ENCODE results near the gene ABCC2.

Gene ABCC2

DNA sequence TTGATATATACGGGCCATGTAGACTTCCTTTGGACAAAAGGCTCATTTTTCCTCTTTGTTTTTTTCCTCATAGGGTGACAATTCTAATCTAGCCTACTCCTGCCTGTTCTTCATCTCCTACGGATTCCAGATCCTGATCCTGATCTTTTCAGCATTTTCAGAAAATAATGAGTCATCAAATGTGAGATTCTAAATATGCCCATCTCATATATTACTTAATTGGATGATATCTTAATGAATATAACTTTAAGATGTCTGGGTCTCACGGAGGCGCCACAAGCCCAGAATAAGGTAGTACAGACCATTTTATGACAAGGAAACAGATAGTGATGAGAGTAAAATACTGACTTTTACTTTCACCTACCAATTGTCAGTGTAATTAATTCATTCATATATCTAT is 11.4 kb downstream of the ABCC2 start:
- no peak overlapping the region for H3K4me3 ChIP-seq (ENCODE audit: low read length)
- TF ChIP-seq, protein P1, sequence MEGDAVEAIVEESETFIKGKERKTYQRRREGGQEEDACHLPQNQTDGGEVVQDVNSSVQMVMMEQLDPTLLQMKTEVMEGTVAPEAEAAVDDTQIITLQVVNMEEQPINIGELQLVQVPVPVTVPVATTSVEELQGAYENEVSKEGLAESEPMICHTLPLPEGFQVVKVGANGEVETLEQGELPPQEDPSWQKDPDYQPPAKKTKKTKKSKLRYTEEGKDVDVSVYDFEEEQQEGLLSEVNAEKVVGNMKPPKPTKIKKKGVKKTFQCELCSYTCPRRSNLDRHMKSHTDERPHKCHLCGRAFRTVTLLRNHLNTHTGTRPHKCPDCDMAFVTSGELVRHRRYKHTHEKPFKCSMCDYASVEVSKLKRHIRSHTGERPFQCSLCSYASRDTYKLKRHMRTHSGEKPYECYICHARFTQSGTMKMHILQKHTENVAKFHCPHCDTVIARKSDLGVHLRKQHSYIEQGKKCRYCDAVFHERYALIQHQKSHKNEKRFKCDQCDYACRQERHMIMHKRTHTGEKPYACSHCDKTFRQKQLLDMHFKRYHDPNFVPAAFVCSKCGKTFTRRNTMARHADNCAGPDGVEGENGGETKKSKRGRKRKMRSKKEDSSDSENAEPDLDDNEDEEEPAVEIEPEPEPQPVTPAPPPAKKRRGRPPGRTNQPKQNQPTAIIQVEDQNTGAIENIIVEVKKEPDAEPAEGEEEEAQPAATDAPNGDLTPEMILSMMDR (conservative IDR thresholded peaks at IDR 0.05; ENCODE audit: low read length), result no peak
- DNase-seq (ENCODE audit: low read depth), result no peak

DNA sequence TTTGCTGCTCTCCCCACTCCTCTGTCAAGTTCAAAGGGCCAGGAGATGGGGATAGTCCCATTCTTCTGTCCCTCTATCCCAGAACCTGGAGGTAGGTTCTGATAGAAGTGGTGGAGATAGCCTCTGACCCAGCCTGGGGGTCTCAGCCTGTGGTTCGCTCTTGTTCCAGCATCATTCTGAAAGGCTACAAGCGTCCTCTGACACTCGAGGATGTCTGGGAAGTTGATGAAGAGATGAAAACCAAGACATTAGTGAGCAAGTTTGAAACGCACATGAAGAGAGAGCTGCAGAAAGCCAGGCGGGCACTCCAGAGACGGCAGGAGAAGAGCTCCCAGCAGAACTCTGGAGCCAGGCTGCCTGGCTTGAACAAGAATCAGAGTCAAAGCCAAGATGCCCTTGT is 14.5 kb downstream of the ABCC2 start:
- DNase-seq (ENCODE audit: low read depth), result no peak
- H3K4me3 ChIP-seq (ENCODE audit: low read length), result no peak overlapping the region
- TF ChIP-seq, protein P1 (conservative IDR thresholded peaks at IDR 0.05; ENCODE audit: low read length), result no peak

DNA sequence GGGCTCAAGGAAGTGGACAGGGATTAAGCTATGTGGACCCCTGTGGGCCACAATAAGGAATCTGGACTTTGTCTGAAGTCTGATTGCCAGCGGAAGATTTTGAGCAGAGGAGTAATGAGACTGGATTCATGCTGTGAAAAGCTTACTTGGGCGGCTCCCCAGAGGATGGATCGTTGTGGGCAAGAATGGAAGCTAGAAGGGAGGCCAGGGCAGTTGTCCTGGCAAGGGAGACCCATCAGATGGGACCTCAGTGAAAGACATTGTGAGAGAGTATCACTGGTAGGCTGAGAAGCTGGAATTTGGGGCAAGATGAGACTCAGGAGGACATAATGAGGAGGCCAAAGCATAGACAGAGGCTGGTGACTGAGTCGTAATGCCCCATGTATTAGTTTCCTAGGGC is 15.6 kb downstream of the ABCC2 start:
- H3K4me3 ChIP-seq (ENCODE audit: low read length), result no peak overlapping the region
- TF ChIP-seq, protein P1 (conservative IDR thresholded peaks at IDR 0.05; ENCODE audit: low read length), result no peak
- DNase-seq (ENCODE audit: low read depth), result no peak

DNA sequence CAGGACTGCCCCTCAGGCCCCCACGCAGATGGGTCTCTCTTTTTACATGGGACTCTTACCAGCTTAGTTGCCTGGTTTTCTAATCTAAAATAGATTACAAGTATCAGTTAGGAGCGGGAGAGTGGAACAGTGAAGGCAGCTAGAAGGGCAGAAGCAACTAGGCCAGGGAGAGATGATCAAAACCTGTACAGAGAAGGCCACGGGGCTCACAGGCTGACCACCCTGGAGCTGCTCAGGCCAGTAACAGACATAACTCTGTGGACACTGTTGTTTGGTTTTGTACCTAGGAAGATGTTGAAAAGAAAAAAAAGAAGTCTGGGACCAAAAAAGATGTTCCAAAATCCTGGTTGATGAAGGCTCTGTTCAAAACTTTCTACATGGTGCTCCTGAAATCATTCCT is 16.5 kb downstream of the ABCC2 start:
- no peak overlapping the region for H3K4me3 ChIP-seq (ENCODE audit: low read length)
- DNase-seq (ENCODE audit: low read depth), result no peak
- TF ChIP-seq, protein P1 (conservative IDR thresholded peaks at IDR 0.05; ENCODE audit: low read length), result no peak

DNA sequence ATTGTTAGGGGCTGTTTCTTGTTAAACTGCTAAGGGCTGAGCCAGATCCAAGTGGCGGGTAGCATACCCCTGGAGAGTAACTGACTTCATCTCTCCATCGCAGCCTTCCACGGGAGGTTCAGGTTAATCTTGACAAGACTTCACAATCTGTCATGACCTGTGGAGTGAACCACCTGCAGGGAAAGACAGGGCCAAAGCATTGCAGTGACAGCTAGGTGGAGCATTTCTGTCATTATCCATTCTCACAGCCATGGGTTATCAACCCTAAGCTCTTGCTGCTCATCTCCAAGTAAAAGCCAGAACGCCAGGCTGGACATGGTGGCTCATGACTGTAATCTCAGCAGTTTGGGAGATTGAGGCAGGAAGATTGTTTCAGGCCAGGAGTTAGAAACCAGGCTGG is 17.2 kb downstream of the ABCC2 start:
- DNase-seq (ENCODE audit: low read depth), result no peak
- H3K4me3 ChIP-seq (ENCODE audit: low read length), result no peak overlapping the region
- TF ChIP-seq, protein P1 (conservative IDR thresholded peaks at IDR 0.05; ENCODE audit: low read length), result no peak

DNA sequence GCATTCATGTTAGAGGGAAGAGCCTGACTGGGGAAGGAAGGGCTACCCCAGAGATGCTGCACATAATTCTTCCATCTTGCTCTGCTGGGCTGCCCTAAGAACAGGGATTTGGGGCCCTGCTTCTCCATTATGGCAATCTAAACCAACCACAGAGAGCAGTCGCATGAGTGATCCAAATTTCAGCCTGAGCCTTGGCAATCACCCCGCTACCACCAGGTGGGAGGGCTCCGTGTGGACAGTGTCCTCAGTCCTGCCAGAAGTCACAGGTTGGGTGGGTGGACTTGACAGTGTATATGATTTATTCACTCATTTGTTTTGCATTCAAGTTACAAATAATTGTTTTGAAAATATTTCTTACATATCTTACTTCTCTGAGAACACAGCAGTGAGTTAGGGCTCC is 22.0 kb downstream of the ABCC2 start:
- DNase-seq (ENCODE audit: low read depth), result no peak
- no peak overlapping the region for H3K4me3 ChIP-seq (ENCODE audit: low read length)
- TF ChIP-seq, protein P1 (conservative IDR thresholded peaks at IDR 0.05; ENCODE audit: low read length), result no peak

DNA sequence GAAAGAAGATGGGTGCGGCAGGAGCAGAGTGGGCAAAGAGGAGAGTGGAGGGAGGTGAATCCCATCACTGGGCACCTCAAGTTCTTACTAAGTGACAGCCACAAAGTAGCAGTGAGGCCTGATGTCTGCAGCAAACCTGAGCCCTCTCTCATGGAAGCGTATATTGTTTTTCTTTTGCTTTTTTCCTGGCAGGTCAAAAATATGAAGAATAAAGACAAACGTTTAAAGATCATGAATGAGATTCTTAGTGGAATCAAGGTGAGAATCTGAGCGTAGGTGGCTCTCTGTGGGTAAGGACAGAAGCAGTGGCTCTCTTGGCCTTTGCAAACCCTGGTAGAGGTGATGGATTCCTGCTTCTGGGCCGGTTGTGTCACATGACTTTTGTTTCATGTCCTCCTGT is 22.8 kb downstream of the ABCC2 start:
- H3K4me3 ChIP-seq (ENCODE audit: low read length), result no peak overlapping the region
- TF ChIP-seq, protein P1 (conservative IDR thresholded peaks at IDR 0.05; ENCODE audit: low read length), result no peak
- DNase-seq (ENCODE audit: low read depth), result no peak

Measured in AG10803 (cell line).